Keratinocyte (primary cell): Measurements from ENCODE around the gene PANK1. TPM values are rescaled to one million over a fixed set of nuclear protein-coding genes. Genes with fewer than 3 reads are reported as not detected.

Experiments
- DNase-seq: peaks from one replicate; pipeline ENCODE4 v3.0.0-alpha.2; 2011; ENCODE audit warnings: low read depth, missing footprints, low spot score
- FAIRE-seq: peaks from 2 replicates; lab custom pipeline; 2011; peaks lifted over from hg19 to GRCh38; lab: Jason Lieb, UNC
- H2AFZ ChIP-seq: 2 replicates; pipeline ENCODE4 v1.6.0; 2012; ENCODE audit warnings: low read length, control low read depth, inconsistent platforms; ENCODE audit not compliant: control insufficient read depth
- H3K27ac ChIP-seq: 2 replicates; pipeline ENCODE4 v1.5.1; 2011; ENCODE audit warnings: low read length; ENCODE audit not compliant: control insufficient read depth, insufficient read depth
- H3K27me3 ChIP-seq: 3 replicates; pipeline ENCODE4 v1.6.0; 2011; ENCODE audit warnings: low read length; ENCODE audit not compliant: control insufficient read depth, insufficient read depth; ENCODE audit errors: extremely low read depth
- H3K36me3 ChIP-seq, 2 experiments: 2 replicates in 1 of 2; 3 replicates in 1 of 2; pipeline ENCODE4 v1.5.1; 2011; ENCODE audit warnings: low read length in 2 of 2, mild to moderate bottlenecking in 1 of 2; ENCODE audit not compliant: control insufficient read depth in 2 of 2, insufficient read depth in 2 of 2; ENCODE audit errors: extremely low read depth in 1 of 2
- H3K4me1 ChIP-seq: 3 replicates; pipeline ENCODE4 v1.5.1; 2011; ENCODE audit warnings: low read length; ENCODE audit not compliant: control insufficient read depth, insufficient read depth; ENCODE audit errors: extremely low read depth
- H3K4me2 ChIP-seq: 3 replicates; pipeline ENCODE4 v1.6.0; 2011; ENCODE audit warnings: low read depth, low read length; ENCODE audit not compliant: control insufficient read depth, insufficient read depth; ENCODE audit errors: extremely low read depth
- H3K4me3 ChIP-seq, 3 experiments: fragments of 200-600 bp in 1 of 3; sonication (generic) in 1 of 3; 2 replicates in 2 of 3; 3 replicates in 1 of 3; pipeline ENCODE4 v1.5.1; 2011 to 2016; ENCODE audit warnings: low read length in 3 of 3, mild to moderate bottlenecking in 3 of 3, control low read depth in 2 of 3, inconsistent platforms in 1 of 3, low read depth in 1 of 3, mixed read lengths in 1 of 3, mixed run types in 1 of 3, moderate library complexity in 1 of 3; ENCODE audit not compliant: control insufficient read depth in 2 of 3, insufficient read depth in 2 of 3; ENCODE audit errors: extremely low read depth in 1 of 3
- H3K79me2 ChIP-seq: 2 replicates; pipeline ENCODE4 v1.6.0; 2012; ENCODE audit warnings: low read length; ENCODE audit not compliant: control insufficient read depth, insufficient read depth
- H3K9ac ChIP-seq: 3 replicates; pipeline ENCODE4 v1.6.0; 2011; ENCODE audit warnings: low read length; ENCODE audit not compliant: control insufficient read depth, insufficient read depth; ENCODE audit errors: extremely low read depth
- H3K9me1 ChIP-seq: 3 replicates; pipeline ENCODE4 v1.6.0; 2011; ENCODE audit warnings: low read length; ENCODE audit not compliant: control insufficient read depth, insufficient read depth; ENCODE audit errors: extremely low read depth
- H3K9me3 ChIP-seq: 2 replicates; pipeline ENCODE4 v1.5.1; 2012; ENCODE audit warnings: low read depth, low read length; ENCODE audit not compliant: control insufficient read depth
- H4K20me1 ChIP-seq: 3 replicates; pipeline ENCODE4 v1.6.0; 2011; ENCODE audit warnings: low read length; ENCODE audit not compliant: control insufficient read depth, insufficient read depth; ENCODE audit errors: extremely low read depth
- EZH2 ChIP-seq: IDR thresholded peaks from one replicate; pipeline ENCODE4 v1.6.1; 2012; ENCODE audit warnings: inconsistent platforms, mild to moderate bottlenecking, low read length, moderate library complexity
- dilution Hi-C: fragments of 300-500 bp; cut with MboI; formaldehyde crosslinking; loops from one replicate; pipeline ENCODE4 v1.7.0; 2020; ENCODE audit warnings: low sequenced_read_pairs; ENCODE audit not compliant: extremely low pct_ligation_motif_present
- polyA plus RNA-seq, 5 experiments: library from polyadenylated mRNA; depleted of rRNA in 3 of 5; stranded (reverse) in 3 of 5; stranded (forward) in 1 of 5; unstranded in 1 of 5; fragments of >200 nt; gene quantifications; 1 replicate in 1 of 5; 2 replicates in 3 of 5; 3 replicates in 1 of 5; pipeline versions ENCODE4 v1.2.1 to v1.2.3, GENCODE V29; 2011 to 2012; ENCODE audit warnings: missing spikeins in 2 of 5, low read depth in 1 of 5, low replicate concordance in 1 of 5
- TF ChIP-seq, protein P1 (sequence below), 3 experiments: IDR thresholded peaks in 1 of 3; conservative IDR thresholded peaks in 1 of 3; optimal IDR thresholded peaks in 1 of 3; 2 replicates in 2 of 3; 3 replicates in 1 of 3; pipeline versions ENCODE3 to v1.5.1; 2011; ENCODE audit warnings: low read length in 3 of 3, mild to moderate bottlenecking in 3 of 3, moderate library complexity in 2 of 3, control low read depth in 1 of 3, inconsistent platforms in 1 of 3; ENCODE audit not compliant: insufficient read depth in 2 of 3; ENCODE audit errors: extremely low read depth in 1 of 3

PANK1 gene
- polyA plus RNA-seq, 1 donor (not counting 4 experiments of a cell fraction or from before 2014, with no cell fraction given) = 9.5 TPM

DNA sequence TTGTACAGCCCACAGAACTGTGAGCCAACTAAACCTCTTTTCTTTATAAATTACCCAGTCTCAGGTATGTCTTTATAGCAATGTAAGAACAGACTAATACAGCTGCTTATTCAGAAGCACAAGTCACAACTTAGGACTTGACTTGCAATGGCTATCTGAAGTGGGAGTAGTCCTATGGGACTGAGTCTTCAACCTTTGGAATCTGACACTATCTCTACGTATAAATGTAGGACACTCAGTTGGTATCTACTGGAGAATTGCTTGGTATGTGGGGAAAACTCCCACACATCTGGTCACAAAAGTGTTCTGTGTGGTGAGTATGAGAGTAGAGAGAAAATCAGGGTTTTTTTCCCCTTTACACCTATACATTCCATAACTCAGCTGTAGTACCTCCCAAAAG, 12.3 kb upstream of the PANK1 start:
- H3K36me3 ChIP-seq = no peaks in the 10 kb centered on the region
- DNase-seq = no peak
- FAIRE-seq = no peak
- no peaks in the 10 kb centered on the region for H3K4me1 ChIP-seq
- no peak overlapping the region for H3K9ac ChIP-seq
- no peaks in the 10 kb centered on the region for H4K20me1 ChIP-seq
- no peak for TF ChIP-seq EZH2
- TF ChIP-seq, protein P1, sequence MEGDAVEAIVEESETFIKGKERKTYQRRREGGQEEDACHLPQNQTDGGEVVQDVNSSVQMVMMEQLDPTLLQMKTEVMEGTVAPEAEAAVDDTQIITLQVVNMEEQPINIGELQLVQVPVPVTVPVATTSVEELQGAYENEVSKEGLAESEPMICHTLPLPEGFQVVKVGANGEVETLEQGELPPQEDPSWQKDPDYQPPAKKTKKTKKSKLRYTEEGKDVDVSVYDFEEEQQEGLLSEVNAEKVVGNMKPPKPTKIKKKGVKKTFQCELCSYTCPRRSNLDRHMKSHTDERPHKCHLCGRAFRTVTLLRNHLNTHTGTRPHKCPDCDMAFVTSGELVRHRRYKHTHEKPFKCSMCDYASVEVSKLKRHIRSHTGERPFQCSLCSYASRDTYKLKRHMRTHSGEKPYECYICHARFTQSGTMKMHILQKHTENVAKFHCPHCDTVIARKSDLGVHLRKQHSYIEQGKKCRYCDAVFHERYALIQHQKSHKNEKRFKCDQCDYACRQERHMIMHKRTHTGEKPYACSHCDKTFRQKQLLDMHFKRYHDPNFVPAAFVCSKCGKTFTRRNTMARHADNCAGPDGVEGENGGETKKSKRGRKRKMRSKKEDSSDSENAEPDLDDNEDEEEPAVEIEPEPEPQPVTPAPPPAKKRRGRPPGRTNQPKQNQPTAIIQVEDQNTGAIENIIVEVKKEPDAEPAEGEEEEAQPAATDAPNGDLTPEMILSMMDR (optimal IDR thresholded peaks at IDR 0.05 in 1 of 3, IDR thresholded peaks at IDR 0.05 in 1 of 3, conservative IDR thresholded peaks at IDR 0.05 in 1 of 3; ENCODE audit: extremely low read depth in 1 of 3, insufficient read depth in 2 of 3, low read length in 3 of 3) = no peak
- no peak overlapping the region for H3K4me3 ChIP-seq
- H3K27me3 ChIP-seq = no peaks in the 10 kb centered on the region
- H3K4me2 ChIP-seq = no peak overlapping the region
- no peak overlapping the region for H2AFZ ChIP-seq
- dilution Hi-C loops = no loop called here
- no peak overlapping the region for H3K27ac ChIP-seq
- no peaks in the 10 kb centered on the region for H3K9me3 ChIP-seq
- no peaks in the 10 kb centered on the region for H3K9me1 ChIP-seq
- no peaks in the 10 kb centered on the region for H3K79me2 ChIP-seq

DNA sequence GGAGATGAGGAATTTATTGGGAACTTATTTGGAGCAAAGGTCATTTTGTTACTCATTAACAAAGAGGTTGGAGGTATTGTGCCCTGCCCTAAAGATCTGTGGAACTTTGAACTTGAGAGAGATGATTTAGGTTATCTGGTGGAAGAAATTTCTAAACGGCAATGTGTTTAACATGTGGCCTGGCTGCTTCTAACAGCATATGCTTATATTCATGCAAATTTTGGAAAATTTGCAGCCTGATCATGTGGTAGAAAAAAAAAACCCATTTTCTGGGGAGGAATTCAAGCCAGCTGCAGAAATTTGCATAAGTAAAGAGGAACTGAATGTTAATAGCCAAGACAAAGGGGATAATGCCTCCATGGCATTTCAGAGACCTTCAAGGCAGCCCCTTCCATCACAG, 10.7 kb upstream of the PANK1 start:
- Histone ChIP-seq H2AFZ (no peak overlapping the region), H4K20me1 (no peaks in the 10 kb centered on the region), H3K9ac (no peak overlapping the region), H3K9me1 (no peaks in the 10 kb centered on the region), H3K27me3 (no peaks in the 10 kb centered on the region), H3K4me1 (no peaks in the 10 kb centered on the region), H3K4me3 (no peak overlapping the region), H3K9me3 (no peaks in the 10 kb centered on the region), H3K27ac (no peak overlapping the region), H3K79me2 (no peaks in the 10 kb centered on the region), H3K4me2 (no peak overlapping the region), H3K36me3 (no peaks in the 10 kb centered on the region)
- DNase-seq (no peak), FAIRE-seq (no peak)
- dilution Hi-C loops = no loop called here
- no peak for TF ChIP-seq EZH2
- TF ChIP-seq, protein P1 (optimal IDR thresholded peaks at IDR 0.05 in 1 of 3, IDR thresholded peaks at IDR 0.05 in 1 of 3, conservative IDR thresholded peaks at IDR 0.05 in 1 of 3; ENCODE audit: extremely low read depth in 1 of 3, insufficient read depth in 2 of 3, low read length in 3 of 3) = no peak
